Subcutaneous adipose tissue (tissue), 4 donors: Measurements from ENCODE around the gene TMEM40. TPM values are rescaled to one million over a fixed set of nuclear protein-coding genes. Genes with fewer than 3 reads are reported as not detected.

Source experiments
- CTCF ChIP-seq: fragments of 450-650 bp; IDR thresholded peaks from one replicate; pipeline ENCODE4 v1.5.1; 2016; ENCODE audit warnings: low read depth, mild to moderate bottlenecking, control low read depth, antibody characterized with exemption, moderate library complexity
- total RNA-seq, 4 donors: library from RNA; depleted of rRNA; stranded (reverse); fragments of >200 nt; gene quantifications; one replicate each; pipeline ENCODE4 v1.1.0, GENCODE V29; 2016

TMEM40 gene
- total RNA-seq, 4 donors from 2014 or later: not detected

GRCh38 chr3:12734960-12735359 lies 24.1 kb downstream of the TMEM40 start:
- no peak for TF ChIP-seq CTCF

GRCh38 chr3:12733566-12733965 lies 25.5 kb downstream of the TMEM40 start:
- no peak for TF ChIP-seq CTCF

GRCh38 chr3:12730506-12731242 lies 28.4 kb downstream of the TMEM40 start:
- TF ChIP-seq CTCF: no peak

GRCh38 chr3:12729051-12729651 lies 29.9 kb downstream of the TMEM40 start:
- TF ChIP-seq CTCF: no peak

- TF ChIP-seq CTCF: no peak
Measured at GRCh38 chr3:12727937-12728336, 31.1 kb downstream of the TMEM40 start.

- TF ChIP-seq CTCF: no peak
Measured at GRCh38 chr3:12727481-12727880, 31.6 kb downstream of the TMEM40 start.

GRCh38 chr3:12725436-12725835 lies 33.6 kb downstream of the TMEM40 start:
- no peak for TF ChIP-seq CTCF
